K562 (cell line): ENCODE results near the gene PDZD8. TPM values are rescaled to one million over a fixed set of nuclear protein-coding genes. Genes with fewer than 3 reads are reported as not detected.

ENCODE experiments used
- ATAC-seq: fragments of 200-7000 bp; cut with Tn5 transposase; 3 replicates; pipeline ENCODE4 v1.9.1; 2020; ENCODE audit warnings: moderate library complexity
- BruUV-seq: library from RNA; stranded (reverse); fragments of 400-500 nt; replicated peaks from 2 replicates; lab custom pipeline; 2021; lab: Mats Ljungman, UMichigan
- CTCF ChIA-PET: fragments of 300-600 bp; formaldehyde crosslinking; extraction: SDS; loops from one replicate; lab custom pipeline; 2021; ENCODE audit warnings: low intra/inter-chr PET ratio; lab: Yijun Ruan, JAX
- POLR2A ChIA-PET: fragments of 300-600, 350-650 bp; sonication (Branson Sonifier 250); formaldehyde crosslinking; extraction: SDS; loops from one replicate; lab custom pipeline; 2021; ENCODE audit warnings: antibody characterized with exemption, inconsistent platforms; lab: Yijun Ruan, JAX
- DNase-seq, 4 experiments: peaks; one replicate each; pipeline versions ENCODE4 v3.0.0 to v3.0.0-alpha.2; 2011 to 2018; ENCODE audit warnings: low spot score in 3 of 4, mixed read lengths in 3 of 4; ENCODE audit errors: extremely low read depth in 1 of 4
- FAIRE-seq: peaks from 2 replicates; lab custom pipeline; 2011; peaks lifted over from hg19 to GRCh38; lab: Jason Lieb, UNC
- H2AFZ ChIP-seq: 2 replicates; pipeline ENCODE4 v1.6.0; 2011; ENCODE audit warnings: low read depth, low read length, control low read depth, inconsistent platforms
- H3K27ac ChIP-seq: fragments of 200-600 bp; 3 replicates; pipeline ENCODE4 v1.8.0; 2011; ENCODE audit warnings: low read depth, mild to moderate bottlenecking, control low read depth, inconsistent platforms, low read length, moderate library complexity, mixed read lengths; ENCODE audit errors: extremely low read depth
- H3K27me3 ChIP-seq, 2 experiments: fragments of 300-600 bp in 1 of 2; 2 replicates in 1 of 2; 3 replicates in 1 of 2; pipeline versions ENCODE4 v1.6.0 to v1.8.0; 2011; ENCODE audit warnings: inconsistent platforms in 2 of 2, low read length in 2 of 2, mild to moderate bottlenecking in 1 of 2, mixed read lengths in 1 of 2, moderate library complexity in 1 of 2; ENCODE audit not compliant: control insufficient read depth in 2 of 2, insufficient read depth in 2 of 2
- H3K36me3 ChIP-seq: fragments of 300-600 bp; 3 replicates; pipeline ENCODE4 v1.8.0; 2011; ENCODE audit warnings: mild to moderate bottlenecking, low read length, inconsistent platforms; ENCODE audit not compliant: control insufficient read depth, insufficient read depth
- H3K4me1 ChIP-seq, 2 experiments: fragments of 200-600 bp in 1 of 2; replicated peaks in 1 of 2; 2 replicates in 1 of 2; 3 replicates in 1 of 2; pipeline versions ENCODE4 v1.5.1 to v1.8.0; 2011; ENCODE audit warnings: inconsistent platforms in 2 of 2, low read length in 2 of 2, mild to moderate bottlenecking in 1 of 2, mixed read lengths in 1 of 2, moderate library complexity in 1 of 2; ENCODE audit not compliant: control insufficient read depth in 2 of 2, insufficient read depth in 2 of 2
- H3K4me2 ChIP-seq: 2 replicates; pipeline ENCODE4 v1.6.1; 2011; ENCODE audit warnings: low read length, control low read depth, inconsistent platforms, mixed read lengths; ENCODE audit not compliant: insufficient read depth
- H3K4me3 ChIP-seq: fragments of 200-600 bp; sonication (generic), shearing (Covaris generic); 2 replicates; pipeline ENCODE4 v1.5.1; 2016; ENCODE audit warnings: control low read depth, inconsistent platforms
- H3K79me2 ChIP-seq: fragments of 200-600 bp; 3 replicates; pipeline ENCODE4 v1.8.0; 2011; ENCODE audit warnings: low read length, inconsistent platforms; ENCODE audit not compliant: control insufficient read depth, insufficient read depth
- H3K9ac ChIP-seq, 2 experiments: 2 replicates each; pipeline versions ENCODE4 v1.6.0 to v1.6.1; 2011; ENCODE audit warnings: low read depth in 2 of 2, low read length in 2 of 2, control low read depth in 1 of 2, inconsistent platforms in 1 of 2, mild to moderate bottlenecking in 1 of 2, mixed read lengths in 1 of 2; ENCODE audit not compliant: insufficient read depth in 1 of 2
- H3K9me1 ChIP-seq: one replicate; pipeline ENCODE4 v1.6.0; 2011; ENCODE audit warnings: inconsistent platforms, mild to moderate bottlenecking, low read length, moderate library complexity; ENCODE audit not compliant: control insufficient read depth, insufficient read depth
- H3K9me3 ChIP-seq: replicated peaks from 2 replicates; pipeline ENCODE4 v1.5.1; 2011; ENCODE audit warnings: low read depth, low read length, inconsistent platforms; ENCODE audit not compliant: control insufficient read depth, insufficient read depth
- H4K20me1 ChIP-seq: replicated peaks from 2 replicates; pipeline ENCODE4 v1.6.1; 2011; ENCODE audit warnings: low read length, inconsistent platforms, mixed read lengths; ENCODE audit not compliant: control insufficient read depth, insufficient read depth
- ATF3 ChIP-seq, 2 experiments: fragments of 450-650 bp in 1 of 2; sonication (generic) in 1 of 2; formaldehyde crosslinking in 1 of 2; IDR thresholded peaks in 1 of 2; conservative IDR thresholded peaks in 1 of 2; 2 replicates each; pipeline versions ENCODE4 v1.6.1 to v1.8.1; 2016 to 2023; ENCODE audit warnings: mild to moderate bottlenecking in 2 of 2, moderate library complexity in 2 of 2, inconsistent platforms in 1 of 2, missing genetic modification reagents in 1 of 2
- ELF2 ChIP-seq: fragments of 250-450 bp; sonication (Bioruptor Pico); IDR thresholded peaks from 2 replicates; pipeline ENCODE4 v1.5.0; 2021; ENCODE audit warnings: mild to moderate bottlenecking
- FOSL1 ChIP-seq: fragments of 200-800 bp; sonication (Bioruptor generic); conservative IDR thresholded peaks from 2 replicates; pipeline ENCODE4 v1.6.1; 2016; ENCODE audit warnings: missing genetic modification characterization, missing compliant biosample characterization
- FOXJ2 ChIP-seq: fragments of 200-800 bp; sonication (Bioruptor generic); IDR thresholded peaks from 2 replicates; pipeline ENCODE4 v1.6.1; 2016; ENCODE audit warnings: missing genetic modification characterization, missing compliant biosample characterization
- MTA3 ChIP-seq: fragments of 450-650 bp; formaldehyde crosslinking; IDR thresholded peaks from 2 replicates; pipeline ENCODE4 v1.6.1; 2017; ENCODE audit warnings: mild to moderate bottlenecking, borderline replicate concordance
- NCOR1 ChIP-seq: fragments of 450-650 bp; IDR thresholded peaks from 2 replicates; pipeline ENCODE4 v1.6.1; 2016; ENCODE audit warnings: mild to moderate bottlenecking, moderate library complexity
- SAP30 ChIP-seq: fragments of 200-600 bp; sonication (generic); IDR thresholded peaks from 2 replicates; pipeline ENCODE4 v1.6.1; 2012; ENCODE audit warnings: borderline replicate concordance, low read depth, mild to moderate bottlenecking, moderate library complexity, low read length, control low read depth, inconsistent platforms; ENCODE audit not compliant: insufficient read depth, poor library complexity, severe bottlenecking
- TEAD4 ChIP-seq, 2 experiments: sonication (generic) in 1 of 2; formaldehyde crosslinking in 1 of 2; IDR thresholded peaks; 2 replicates each; pipeline versions ENCODE4 v1.6.1 to v1.8.0; 2012 to 2022; ENCODE audit warnings: borderline replicate concordance in 1 of 2, inconsistent platforms in 1 of 2, low read length in 1 of 2, mild to moderate bottlenecking in 1 of 2, missing genetic modification reagents in 1 of 2
- ZC3H11A ChIP-seq: IDR thresholded peaks from 2 replicates; pipeline ENCODE4 v1.6.1; 2012; ENCODE audit warnings: low read depth, low read length, improper control_type of control experiment
- ZHX1 ChIP-seq: fragments of 150-350 bp; conservative IDR thresholded peaks from 2 replicates; pipeline ENCODE4 v1.6.1; 2014; ENCODE audit warnings: low read length
- ZNF277 ChIP-seq: fragments of 250-450 bp; sonication (Bioruptor Pico); IDR thresholded peaks from 2 replicates; pipeline ENCODE4 v1.8.0; 2022; ENCODE audit warnings: inconsistent platforms, mild to moderate bottlenecking, moderate library complexity, borderline replicate concordance
- WGBS: fragments of 100-300 bp; shearing (Covaris generic); methylation state at CpG from one replicate; pipeline ENCODE4 v1.1.6; 2016; ENCODE audit warnings: low coverage, mixed read lengths; ENCODE audit not compliant: insufficient coverage; ENCODE audit errors: missing lambda C conversion rate; 5-methylcytosine and 5-hydroxymethylcytosine counted together
- in situ Hi-C: fragments of 300-500 bp; cut with MboI; formaldehyde crosslinking; loops from 4 replicates; pipeline ENCODE4 v1.15.0; 2018; ENCODE audit warnings: inconsistent platforms, mixed read lengths
- intact Hi-C: fragments of 100-400 bp; cut with micrococcal nuclease; formaldehyde crosslinking; loops from 2 replicates; pipeline ENCODE4 v1.14.2; 2022
- polyA plus RNA-seq, 8 experiments: library from polyadenylated mRNA; depleted of rRNA in 4 of 8; stranded (reverse) in 5 of 8; unstranded in 3 of 8; fragments of >200 nt; fragmentation: Nextera tagmentation in 2 of 8; fragmentation: Illumina TruSeq in 1 of 8; extraction: Ambion mirVana in 2 of 8; extraction: Trizol in 1 of 8; gene quantifications; 2 replicates each; pipeline versions ENCODE4 v1.2.1 to v1.2.3, GENCODE V29; 2011 to 2014; ENCODE audit warnings: inconsistent platforms in 1 of 8, missing spikeins in 1 of 8
- total RNA-seq, 7 experiments: library from RNA; depleted of rRNA in 6 of 7; stranded (reverse); fragments of >200 nt in 6 of 7; fragmentation: Illumina TruSeq in 2 of 7; extraction: Trizol in 2 of 7; gene quantifications; 2 replicates each; pipeline versions ENCODE4 v1.2.1 to v1.2.3, GENCODE V29; 2011 to 2021; ENCODE audit warnings: low replicate concordance in 1 of 7

PDZD8 gene
- total and polyA plus RNA-seq, 9 of the 15 experiments (the other 6 are each of a cell fraction or from before 2014, with no cell fraction given) = 5.5 to 53.4 (median 36.8) TPM

GRCh38 chr10:117362313-117362712, 12.9 kb downstream of the PDZD8 start (continued):
- no peak for TF ChIP-seq ZC3H11A
- no peak for TF ChIP-seq SAP30
- TF ChIP-seq FOSL1 (tag) = no peak
- no peak for TF ChIP-seq TEAD4 (IDR thresholded peaks at IDR 0.05; ENCODE audit: low read length)
- no peak for TF ChIP-seq TEAD4 (CRISPR knock-in tag; IDR thresholded peaks at IDR 0.05; ENCODE audit: borderline replicate concordance)
- no peak for TF ChIP-seq ZNF277
- TF ChIP-seq FOXJ2 = no peak
- no peak for TF ChIP-seq ELF2 (CRISPR knock-in tag)
- TF ChIP-seq NCOR1 = no peak
- TF ChIP-seq MTA3 = no peak

- H3K36me3 ChIP-seq = peaks cover 10% of the 10 kb centered on the region; the same call in 2 of the 3 replicates
- H3K4me3 ChIP-seq = no peak overlapping the region
- no TSS peak for BruUV-seq
- ChIA-PET CTCF (no interaction called here), POLR2A (interaction anchor here (0.7 to 2.1 kb wide), 4 partner anchors 8 to 11 kb away, joined by 3 to 10 read pairs (median 6); no protein-coding TSS in a partner anchor)
- H3K4me2 ChIP-seq = no peak overlapping the region
- WGBS = 16% methylated on average over 3 of the region's 3 CpGs
- H3K9ac ChIP-seq = no peak overlapping the region
- H4K20me1 ChIP-seq = peaks cover 4% of the 10 kb centered on the region
- DNase-seq = no peak
- no peak for ATAC-seq
- in situ Hi-C loops (no loop called here), intact Hi-C loops (no loop called here)
- no peak for TF ChIP-seq ZHX1
- peak; percentile 63 for TF ChIP-seq ATF3 (IDR thresholded peaks at IDR 0.05)
- no peak for TF ChIP-seq ATF3 (CRISPR knock-in tag; conservative IDR thresholded peaks at IDR 0.05)
- peaks cover 9 to 10% of the 10 kb centered on the region in 2 experiments; a peak in 4 of 5 replicates for H3K4me1 ChIP-seq
- H3K27ac ChIP-seq = no peak overlapping the region
- H3K79me2 ChIP-seq = peaks cover 98% of the 10 kb centered on the region
- no peaks in the 10 kb centered on the region for H3K9me3 ChIP-seq
- H2AFZ ChIP-seq = no peak overlapping the region
- FAIRE-seq = no peak
- no peaks in the 10 kb centered on the region for H3K27me3 ChIP-seq
- no peaks in the 10 kb centered on the region for H3K9me1 ChIP-seq
Observed at GRCh38 chr10:117360994-117361667, 14.1 kb downstream of the PDZD8 start.
